Myocyte (in vitro differentiated cells): ENCODE data around the gene GSG1L2. TPM values are rescaled to one million over a fixed set of nuclear protein-coding genes. Genes with fewer than 3 reads are reported as not detected.

ENCODE experiments used
- DNase-seq: peaks from one replicate; pipeline ENCODE4 v3.0.0-alpha.2; 2012; ENCODE audit warnings: low read depth
- total RNA-seq: library from RNA; depleted of rRNA; stranded (reverse); fragments of >200 nt; gene quantifications from 2 replicates; pipeline ENCODE4 v1.2.3, GENCODE V29; 2014

The GSG1L2 gene
- total RNA-seq, 1 donor from 2014 or later, result not detected

DNA sequence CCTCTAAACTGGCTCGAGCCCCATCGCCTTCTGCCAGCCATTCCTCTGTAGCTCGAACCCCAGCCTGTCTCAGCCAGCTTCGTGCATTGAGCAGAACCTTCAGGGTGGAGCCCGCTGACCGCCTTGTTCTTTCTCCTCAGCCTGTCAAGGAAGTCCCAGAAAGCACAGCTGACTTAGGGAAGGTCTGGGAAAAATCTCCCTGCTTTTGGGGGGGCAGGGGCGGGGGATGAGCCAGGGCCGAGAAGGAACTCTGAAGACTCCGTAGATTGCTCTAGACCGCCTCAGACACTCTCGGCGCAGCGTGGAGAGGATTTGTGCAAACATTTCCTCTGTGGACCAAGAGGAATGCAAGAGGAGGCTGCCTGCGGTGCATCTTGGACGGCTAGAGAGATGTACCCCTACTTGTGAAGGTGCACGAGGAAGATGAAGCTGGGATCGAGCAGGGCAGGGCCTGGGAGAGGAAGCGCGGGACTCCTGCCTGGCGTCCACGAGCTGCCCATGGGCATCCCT lies 3.8 kb upstream of the GSG1L2 start, which contains the start of gene GLP2R:
Gene GLP2R (plus strand): TSS at position 284 of the 510 bp plus-strand sequence. CDS start 140 bp downstream, at position 424.
- no peak for DNase-seq

DNA sequence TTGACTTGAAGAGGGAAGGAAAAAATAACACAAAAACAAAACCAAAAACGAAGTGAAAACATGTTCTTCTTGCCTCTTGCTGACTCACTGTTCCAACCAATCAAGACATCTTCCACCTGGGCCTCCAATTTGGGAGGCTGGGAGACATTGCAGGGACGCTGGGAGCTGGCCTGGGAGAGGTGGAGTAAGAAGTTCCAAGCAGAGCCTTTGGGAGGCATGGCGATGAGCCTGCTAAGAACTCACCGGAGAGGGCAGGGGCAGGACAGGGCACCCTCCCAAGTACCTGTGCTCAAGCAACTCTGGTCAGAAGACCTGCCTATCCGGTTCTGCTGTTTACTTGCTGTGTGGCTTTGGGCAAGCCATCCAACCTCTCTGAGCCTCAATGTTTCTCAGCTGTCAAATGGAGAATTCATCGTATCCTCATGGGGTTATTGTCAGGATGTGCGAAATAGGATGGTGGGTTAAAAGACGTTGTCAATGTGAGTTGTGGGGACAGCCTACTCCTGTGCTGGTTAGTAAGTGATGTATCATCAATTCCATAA lies 3.0 kb upstream of the GSG1L2 start:
- DNase-seq, result no peak

DNA sequence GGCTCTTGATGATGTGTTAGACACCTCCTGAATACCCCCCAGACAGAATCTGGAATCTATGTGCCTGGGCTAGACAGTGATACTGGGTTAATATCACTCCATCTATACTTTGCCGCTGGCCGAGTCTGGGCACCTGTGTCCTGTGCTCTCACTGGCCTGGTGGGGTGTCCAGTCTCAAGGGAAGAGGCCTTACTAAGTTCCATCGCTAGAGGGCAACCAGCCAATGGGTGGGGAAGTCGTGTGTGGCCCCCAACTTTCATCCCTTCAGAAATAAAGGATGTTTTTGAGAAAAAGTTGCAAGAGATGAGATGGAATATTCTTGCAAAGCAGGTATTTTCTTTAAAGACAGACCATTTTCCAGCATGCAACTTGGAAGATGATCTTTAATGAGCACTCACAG lies 2.2 kb upstream of the GSG1L2 start:
- DNase-seq, result no peak

DNA sequence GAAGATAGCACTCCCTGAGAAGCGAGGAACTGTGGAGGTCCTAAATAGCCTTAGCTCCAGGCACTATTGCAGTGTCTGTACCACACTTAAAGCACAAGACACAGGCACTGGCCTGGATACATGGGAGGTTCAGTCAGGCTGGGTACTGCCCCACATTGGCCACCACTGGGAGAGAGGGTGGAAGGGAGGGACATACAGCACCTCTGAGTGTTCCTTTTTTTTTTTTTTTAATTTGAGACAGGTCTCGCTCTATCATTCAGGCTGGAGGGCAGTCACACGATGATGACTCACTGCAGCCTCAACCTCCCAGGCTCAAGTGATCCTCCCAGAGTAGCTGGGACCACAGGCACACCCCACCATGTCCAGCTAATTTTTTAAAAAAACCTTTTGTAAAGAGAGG lies 1.4 kb downstream of the GSG1L2 start:
- DNase-seq, result no peak

DNA sequence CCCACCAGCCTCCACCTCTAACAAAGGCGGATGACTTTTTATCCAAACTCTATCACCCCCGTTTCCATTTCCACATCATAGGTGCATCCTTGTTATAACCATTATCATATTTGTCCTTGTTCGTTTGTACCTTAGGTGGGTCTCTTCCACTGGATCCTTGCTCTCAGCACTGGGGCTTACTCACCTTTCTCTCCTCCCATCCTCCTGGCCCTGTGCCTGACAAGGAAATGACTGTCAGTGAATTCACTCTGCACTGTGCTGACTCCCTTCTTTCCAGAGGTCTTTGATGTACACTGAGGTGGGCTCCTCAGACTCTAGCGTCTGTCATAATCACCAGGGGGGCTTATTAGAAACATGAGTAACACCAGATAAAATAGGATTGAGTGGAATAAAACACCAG lies 3.1 kb downstream of the GSG1L2 start:
- no peak for DNase-seq

DNA sequence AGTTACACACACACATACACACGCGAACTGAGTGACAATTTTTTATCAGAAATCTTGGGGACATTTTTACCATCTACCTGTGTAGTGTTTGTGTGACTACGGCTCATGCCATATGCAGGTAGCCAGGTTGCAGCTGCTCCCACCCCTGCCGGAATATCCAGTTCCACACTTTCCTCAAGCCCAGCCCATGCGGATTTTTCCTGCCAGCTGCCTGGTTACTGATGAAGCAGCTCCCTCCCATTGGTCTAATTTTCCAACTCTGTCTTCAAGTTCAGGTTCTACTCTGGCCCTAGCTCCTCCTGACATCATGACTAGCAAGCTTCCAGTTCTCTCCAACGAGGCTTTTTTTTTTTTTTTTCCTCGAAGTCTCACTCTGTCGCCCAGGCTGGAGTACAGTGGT lies 4.8 kb downstream of the GSG1L2 start:
- no peak for DNase-seq

DNA sequence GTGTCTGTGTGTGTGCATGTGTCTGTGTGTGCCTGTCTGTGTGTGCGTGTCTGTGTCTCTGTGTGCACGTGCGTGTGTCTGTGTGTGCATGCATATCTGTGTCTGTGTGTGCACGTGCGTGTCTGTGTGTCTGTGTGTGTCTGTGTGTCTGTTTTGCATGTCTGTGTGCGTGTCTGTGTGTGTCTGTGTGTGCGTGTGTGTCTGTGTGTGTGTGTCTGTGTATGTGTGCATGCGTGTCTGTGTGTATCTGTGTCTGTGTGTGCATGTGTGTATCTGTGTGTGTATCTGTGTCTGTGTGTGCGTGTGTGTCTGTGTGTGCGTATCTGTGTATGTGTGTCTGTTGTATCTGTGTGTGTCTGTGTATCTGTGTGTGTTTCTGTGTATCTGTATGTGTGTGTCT lies 5.4 kb downstream of the GSG1L2 start:
- DNase-seq, result no peak

DNA sequence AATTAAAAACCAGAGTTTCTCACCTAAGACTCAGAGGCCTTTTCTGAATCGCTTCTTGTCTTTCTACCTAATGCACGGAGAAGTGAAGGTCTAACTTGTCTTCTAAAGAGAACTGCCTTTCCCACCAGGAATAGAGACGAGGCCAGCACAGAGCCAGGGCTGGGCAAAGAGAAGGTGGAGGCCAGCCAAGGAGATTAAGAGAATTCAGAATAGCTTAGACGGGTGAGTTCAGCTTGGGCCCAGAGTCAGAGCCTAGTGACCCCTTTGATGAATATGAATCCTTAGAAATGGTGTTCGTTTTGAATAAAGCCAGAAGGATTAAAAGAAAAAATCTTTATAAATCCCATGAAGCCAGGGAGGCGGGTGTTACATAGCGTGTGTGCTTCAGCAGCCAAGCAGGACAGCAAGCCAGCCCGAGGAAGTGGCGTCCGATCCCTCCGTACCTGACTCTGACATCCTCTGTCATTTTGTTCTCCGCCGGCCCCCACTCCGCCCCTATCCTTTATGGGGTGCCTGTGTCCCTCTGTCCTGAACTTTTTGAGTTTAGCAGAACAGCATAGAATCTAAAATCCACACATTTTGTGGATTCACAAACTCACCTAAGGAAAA lies 7.4 kb downstream of the GSG1L2 start:
- DNase-seq, result no peak

DNA sequence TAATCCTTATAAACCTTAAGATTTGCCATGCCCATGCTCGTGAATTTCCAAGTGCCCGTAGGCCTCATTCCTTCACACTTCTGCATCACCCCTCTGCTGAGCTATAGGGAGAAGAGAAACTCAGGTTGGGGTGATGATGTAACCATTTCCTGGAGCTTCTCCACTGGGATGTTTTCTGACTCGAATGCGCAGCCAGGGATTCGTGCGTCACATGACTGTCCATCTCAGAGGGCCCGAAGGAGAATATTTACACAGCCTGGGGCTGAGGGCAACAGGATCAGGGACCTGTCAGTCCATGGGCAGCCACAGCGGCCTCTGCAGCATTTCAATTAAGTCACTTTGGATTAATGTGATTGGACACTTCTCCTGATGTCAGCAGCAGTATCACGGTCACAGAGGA lies 8.7 kb downstream of the GSG1L2 start:
- DNase-seq, result no peak

DNA sequence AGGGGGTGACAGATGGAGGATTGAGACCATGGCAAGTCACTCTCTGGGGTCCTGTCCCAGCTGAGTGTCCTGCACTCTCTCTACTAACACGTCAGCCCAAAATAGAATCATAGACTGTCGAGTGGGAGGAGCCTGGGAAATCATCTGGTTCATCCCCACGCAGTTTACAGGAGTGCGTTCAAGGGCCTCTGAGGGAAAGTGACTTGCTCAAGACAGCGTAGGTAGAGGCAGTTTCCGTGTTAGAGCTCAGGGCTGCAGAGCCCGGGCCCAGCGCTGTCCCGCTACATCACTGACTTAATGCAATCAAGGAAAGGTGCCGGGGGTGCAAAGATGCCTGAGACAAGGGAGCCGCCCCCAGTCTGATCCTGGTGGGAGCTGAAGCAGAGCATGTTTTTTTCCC lies 10.3 kb downstream of the GSG1L2 start:
- DNase-seq, result no peak

DNA sequence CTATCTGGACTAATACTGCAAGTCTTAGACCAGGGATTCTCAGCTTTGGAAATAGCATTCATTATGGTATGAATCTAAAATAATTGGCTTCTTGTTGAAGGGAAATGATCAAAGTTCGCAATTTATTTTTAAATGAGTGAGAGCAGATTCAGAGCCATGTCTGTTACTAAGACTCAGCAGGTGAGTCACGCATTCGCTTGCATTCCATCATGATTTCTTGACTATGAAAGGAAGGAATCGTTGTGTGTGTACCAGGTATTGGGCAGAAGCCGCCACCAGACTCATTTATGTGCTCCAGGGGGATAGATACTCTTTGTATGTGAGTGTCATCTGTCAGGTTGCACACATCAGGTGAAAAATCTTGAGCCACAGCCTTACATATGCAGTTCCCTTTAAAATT lies 10.8 kb downstream of the GSG1L2 start:
- DNase-seq, result no peak

DNA sequence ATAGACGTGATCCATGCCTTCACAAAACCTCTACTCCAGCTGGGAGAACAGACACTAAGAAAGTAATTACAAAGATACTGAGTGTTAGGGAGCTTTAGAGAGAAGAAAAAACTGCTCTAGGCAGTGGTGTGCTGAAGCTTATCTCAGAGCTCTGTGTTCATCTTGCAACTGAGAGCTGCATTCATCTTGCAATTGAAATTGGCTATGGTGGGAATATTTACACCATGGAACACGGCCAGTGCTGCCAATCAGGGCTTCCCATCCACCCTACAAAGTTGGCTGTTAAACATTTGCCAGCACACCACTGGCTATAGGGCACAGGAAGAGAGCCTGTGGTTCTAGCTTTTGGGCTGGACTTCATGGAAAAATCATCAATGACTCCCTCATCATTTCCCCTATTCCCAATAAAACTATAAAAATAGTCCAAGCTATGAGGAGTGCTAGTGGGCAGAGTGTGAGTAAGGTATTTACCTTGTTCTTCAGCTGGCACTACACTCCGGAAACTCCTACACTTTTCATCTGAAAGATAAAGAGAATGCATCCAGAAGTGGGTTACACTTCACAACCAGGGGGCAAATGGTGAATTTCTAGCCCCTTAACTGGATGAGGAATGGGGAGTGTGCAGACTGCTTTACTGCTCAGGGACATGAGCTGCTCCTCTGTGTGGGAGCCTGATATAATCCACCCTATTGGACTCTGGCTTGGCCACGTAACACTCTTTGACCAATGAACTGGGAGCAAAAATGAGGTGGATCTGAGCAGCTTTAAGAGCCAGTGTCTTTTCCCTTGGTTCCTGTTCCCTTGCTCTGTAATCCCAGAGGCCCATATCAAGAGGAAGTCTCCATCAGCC lies 11.6 kb downstream of the GSG1L2 start:
- no peak for DNase-seq

DNA sequence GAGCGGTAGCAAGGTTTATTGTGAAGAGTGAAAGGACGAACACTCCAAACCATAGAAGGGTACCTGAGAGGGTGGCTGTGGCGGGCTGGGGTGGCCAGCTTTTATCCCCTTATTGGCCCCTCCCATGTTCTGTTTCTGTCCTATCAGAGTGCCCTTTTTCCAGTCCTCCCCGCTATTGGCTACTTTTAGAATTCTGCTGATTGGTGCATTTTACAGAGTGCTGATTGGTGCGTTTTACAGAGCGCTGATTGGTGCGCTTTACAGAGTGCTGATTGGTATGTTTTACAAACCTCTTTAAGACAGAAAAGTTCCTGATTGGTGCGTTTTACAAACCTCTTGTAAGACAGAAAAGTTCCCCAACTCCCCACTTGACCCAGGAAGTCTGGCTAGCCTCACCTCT lies 12.5 kb downstream of the GSG1L2 start:
- DNase-seq, result no peak

DNA sequence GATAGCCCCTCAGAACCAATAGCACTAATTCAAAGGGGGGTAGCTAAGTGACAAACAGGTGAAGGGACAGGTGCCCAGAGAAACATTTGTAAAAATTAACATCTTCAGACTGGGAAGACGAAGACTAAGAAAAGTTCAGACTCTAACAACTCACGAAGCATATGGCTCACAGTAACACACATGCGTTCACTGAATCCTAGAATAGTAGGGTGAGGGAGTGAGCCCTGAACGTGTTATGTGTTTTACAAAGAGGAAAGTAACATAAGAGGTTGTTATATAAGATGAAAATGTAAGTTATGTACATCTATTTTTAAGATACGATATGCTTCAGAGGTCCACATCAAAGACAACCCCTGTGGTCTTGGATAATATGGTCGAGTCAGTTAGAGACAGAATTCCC lies 15.2 kb downstream of the GSG1L2 start:
- DNase-seq, result no peak

DNA sequence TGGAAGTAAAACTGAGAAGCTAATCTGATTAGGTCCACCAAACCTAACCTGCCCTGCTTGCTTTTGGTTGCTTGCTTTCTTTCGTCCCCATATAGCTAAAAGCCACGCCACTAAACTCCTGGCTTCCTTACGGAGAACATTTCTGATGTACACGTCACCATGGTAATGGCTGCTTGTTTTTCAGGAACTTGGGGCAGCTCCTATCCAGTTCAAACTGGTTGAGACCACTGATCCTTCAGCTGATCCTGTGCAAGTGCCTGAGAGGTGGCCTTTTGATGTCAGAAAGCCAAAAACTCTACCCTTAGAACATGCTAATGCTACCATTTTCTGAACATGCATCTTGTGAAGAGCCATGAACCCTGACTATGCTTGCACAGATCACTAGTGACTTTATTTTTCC lies 16.1 kb downstream of the GSG1L2 start:
- no peak for DNase-seq

DNA sequence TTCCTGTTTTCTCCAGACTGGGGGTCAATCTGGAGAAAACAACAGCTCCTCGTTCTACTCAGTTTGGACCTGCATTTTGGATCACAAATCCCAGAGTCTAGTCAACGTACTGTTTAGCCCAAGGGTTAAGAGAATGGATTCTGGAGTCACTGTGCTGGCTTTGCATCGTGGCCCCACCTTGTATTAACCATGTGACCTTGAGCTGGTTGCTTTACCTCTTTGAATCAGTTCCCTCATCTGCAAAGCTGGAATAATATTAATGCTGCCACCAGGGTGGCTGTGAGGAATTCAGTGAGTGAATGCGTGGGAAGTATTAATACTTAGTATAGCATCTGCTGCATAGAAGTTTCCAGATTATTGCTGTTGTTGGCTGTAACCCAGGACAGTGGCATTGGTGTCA lies 19.2 kb downstream of the GSG1L2 start:
- DNase-seq, result no peak

DNA sequence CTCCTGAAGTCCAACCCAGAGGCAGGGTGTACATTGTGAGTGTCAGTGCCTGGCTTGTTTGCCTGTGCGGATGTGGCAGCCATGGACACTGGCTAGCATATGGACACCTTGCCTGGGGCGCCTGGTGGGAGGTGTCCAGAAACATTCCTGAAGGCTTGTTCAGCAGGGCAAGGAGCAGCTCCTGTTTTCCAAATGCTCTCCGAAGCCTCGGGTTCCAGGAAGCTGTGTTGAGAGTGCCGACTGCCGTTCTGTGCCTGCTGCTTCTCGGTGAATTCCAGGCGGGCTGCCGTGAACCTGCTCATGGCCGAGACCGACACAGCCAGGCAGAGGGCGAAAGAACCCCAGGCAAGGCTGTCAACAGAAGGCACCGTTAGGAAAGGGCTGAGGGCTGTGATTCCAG lies 19.6 kb downstream of the GSG1L2 start:
- DNase-seq, result no peak

DNA sequence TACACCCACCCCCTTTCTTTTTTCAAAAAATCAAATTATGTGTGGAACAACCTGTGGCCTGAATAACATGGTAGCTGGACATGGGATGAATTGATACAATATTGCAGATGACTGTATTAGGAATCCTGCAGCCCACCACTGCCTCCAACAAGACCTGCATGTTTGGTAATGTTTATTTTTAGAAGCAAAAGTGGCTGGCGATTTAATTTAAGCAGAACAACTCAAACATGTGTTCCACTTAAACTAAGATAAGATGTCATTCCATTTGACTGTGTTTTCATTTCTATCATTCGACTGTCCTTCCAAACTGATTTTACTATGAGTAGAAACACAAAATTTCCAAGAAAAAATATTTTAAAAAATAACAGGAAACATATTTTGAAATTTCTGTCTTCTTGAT lies 20.4 kb downstream of the GSG1L2 start:
- DNase-seq, result no peak

DNA sequence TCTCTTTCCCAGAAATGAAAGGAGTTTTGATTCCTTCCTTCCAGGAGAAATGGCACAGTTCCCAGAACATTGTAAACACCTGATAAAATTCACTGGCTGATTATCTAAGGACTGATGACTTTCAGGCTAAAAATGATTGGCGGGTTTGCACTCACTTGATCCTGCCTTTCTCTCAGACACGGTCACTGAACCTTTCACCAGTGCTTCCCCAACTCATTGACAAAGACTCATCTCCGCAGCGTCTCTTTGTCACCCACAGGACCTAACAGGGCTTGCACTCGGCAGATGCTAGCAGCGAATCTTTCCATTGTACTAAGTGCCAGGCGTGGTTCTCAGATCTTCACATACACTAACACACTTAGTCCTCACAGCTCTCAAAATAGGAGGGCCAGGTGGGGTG lies 23.2 kb downstream of the GSG1L2 start:
- no peak for DNase-seq

DNA sequence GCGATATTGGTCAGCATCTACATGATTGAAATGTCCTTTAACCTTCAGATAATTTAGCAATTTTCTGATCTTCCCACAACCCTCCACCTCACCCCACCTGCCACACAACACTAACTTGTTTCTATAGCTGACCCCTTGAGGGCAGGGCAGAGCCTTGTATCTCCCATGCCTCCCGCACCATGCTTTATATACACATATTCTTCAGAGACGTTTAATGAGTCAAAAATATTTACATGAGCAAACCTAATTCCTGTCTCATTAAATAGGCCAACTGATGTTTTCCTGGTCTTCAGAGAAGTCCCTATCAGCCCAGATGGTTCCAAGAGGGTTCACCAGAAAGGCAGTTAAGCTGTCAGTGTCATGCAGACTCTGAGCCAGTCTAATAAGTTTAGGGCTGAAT lies 23.9 kb downstream of the GSG1L2 start:
- DNase-seq, result no peak

DNA sequence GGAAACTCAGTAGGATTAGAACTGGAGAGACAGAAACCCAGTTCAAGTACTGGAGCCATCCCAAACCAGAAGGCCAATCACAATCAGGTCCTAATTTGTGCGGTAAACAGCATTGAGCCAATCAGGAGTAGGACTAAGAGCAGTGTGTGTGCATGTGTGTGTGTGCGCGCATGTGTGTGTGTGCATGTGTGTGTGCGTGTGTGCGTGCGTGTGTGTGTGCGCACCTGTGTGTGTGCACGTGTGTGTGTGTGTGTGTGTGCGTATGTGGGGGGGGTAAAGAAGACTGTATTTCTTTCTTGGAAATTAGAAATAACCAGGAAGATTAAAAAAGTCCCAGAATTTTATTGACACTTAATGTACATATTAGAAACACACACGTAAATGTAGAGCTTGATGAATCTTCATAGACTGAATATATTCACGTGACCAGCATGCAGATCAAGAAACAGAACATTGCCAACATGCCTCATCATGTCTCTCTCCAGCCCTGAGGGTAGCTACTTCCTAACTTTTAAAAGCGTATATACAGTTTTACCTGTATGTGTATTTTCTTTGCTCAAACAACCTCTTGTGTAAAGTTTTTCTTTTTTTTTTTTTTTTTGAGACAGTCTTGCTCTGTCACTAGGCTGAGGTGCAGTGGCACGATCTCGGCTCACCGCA lies 29.6 kb downstream of the GSG1L2 start:
- no peak for DNase-seq
